ENCODE data around the gene GPA33.

Gene GPA33

GRCh38 chr1:167090314-167090942 lies at the start of gene GPA33:
TSS of gene GPA33 (minus strand) at chr1:167090377. CDS start at chr1:167090287, 90 bp downstream.
- DNase-seq = no peak

- DNase-seq = no peak
Measured at GRCh38 chr1:167138703-167139102, 48.5 kb upstream of the GPA33 start.

GRCh38 chr1:167137793-167138510 lies 47.8 kb upstream of the GPA33 start:
- DNase-seq = no peak

- no peak for DNase-seq
Measured at GRCh38 chr1:167137332-167137781, 47.2 kb upstream of the GPA33 start.

GRCh38 chr1:167136806-167137205 lies 46.6 kb upstream of the GPA33 start:
- no peak for DNase-seq

GRCh38 chr1:167136191-167136614 lies 46.0 kb upstream of the GPA33 start:
- no peak for DNase-seq

GRCh38 chr1:167135281-167135840 lies 45.2 kb upstream of the GPA33 start:
- no peak for DNase-seq

- DNase-seq = no peak
Measured at GRCh38 chr1:167132301-167133010, 42.3 kb upstream of the GPA33 start.

GRCh38 chr1:167130829-167131510 lies 40.8 kb upstream of the GPA33 start:
- no peak for DNase-seq

- DNase-seq = no peak
Measured at GRCh38 chr1:167128261-167129227, 38.4 kb upstream of the GPA33 start.

- DNase-seq = no peak
Measured at GRCh38 chr1:167127661-167128060, 37.5 kb upstream of the GPA33 start.

- DNase-seq = no peak
Measured at GRCh38 chr1:167127236-167127635, 37.1 kb upstream of the GPA33 start.

GRCh38 chr1:167126811-167127210 lies 36.6 kb upstream of the GPA33 start:
- DNase-seq = no peak

- DNase-seq = no peak
Measured at GRCh38 chr1:167126317-167126716, 36.1 kb upstream of the GPA33 start.

GRCh38 chr1:167122568-167122967 lies 32.4 kb upstream of the GPA33 start:
- DNase-seq = no peak

- DNase-seq = no peak
Measured at GRCh38 chr1:167122121-167122480, 31.9 kb upstream of the GPA33 start.

- DNase-seq = no peak
Measured at GRCh38 chr1:167121375-167122120, 31.4 kb upstream of the GPA33 start.

- DNase-seq = no peak
Measured at GRCh38 chr1:167120899-167121298, 30.7 kb upstream of the GPA33 start.

- no peak for DNase-seq
Measured at GRCh38 chr1:167119696-167120095, 29.5 kb upstream of the GPA33 start.

GRCh38 chr1:167118188-167118587 lies 28.0 kb upstream of the GPA33 start:
- no peak for DNase-seq

GRCh38 chr1:167117225-167117624 lies 27.0 kb upstream of the GPA33 start:
- no peak for DNase-seq
